NK-92 treated with Interleukin-12 subunit alpha and Interleukin-12 subunit beta, amount 100 ng/mL, for 24 hours (cell line): ENCODE data around the gene ANO8.
"Not testable (repeated sequence)": the region's sequence is repeated elsewhere in the genome, so short reads cannot be mapped to it uniquely, and the experiment has no call there.

Experiments used
- DNase-seq: peaks from one replicate; lab custom pipeline; 2025; lab: John Stamatoyannopoulos, UW

ANO8 gene

GRCh38 chr19:17334414-17335409 lies at the start of gene ANO8:
Gene ANO8, minus strand, starts transcription at chr19:17334855. Its CDS starts 185 bp downstream, at chr19:17334670.
- peak; percentile 91 for DNase-seq

- no peak for DNase-seq
Observed at GRCh38 chr19:17380426-17381138, 45.9 kb upstream of the ANO8 start.

- DNase-seq = no peak
Observed at GRCh38 chr19:17379221-17379631, 44.6 kb upstream of the ANO8 start.

- DNase-seq = no peak
Observed at GRCh38 chr19:17378271-17378670, 43.6 kb upstream of the ANO8 start.

- no peak for DNase-seq
Observed at GRCh38 chr19:17376935-17377600, 42.4 kb upstream of the ANO8 start, which contains the start of gene PLVAP. Gene PLVAP, minus strand, starts transcription at chr19:17377342. Its CDS starts 54 bp downstream, at chr19:17377288.

GRCh38 chr19:17370026-17370587 lies 35.5 kb upstream of the ANO8 start:
- no peak for DNase-seq

- no peak for DNase-seq
Observed at GRCh38 chr19:17365361-17365760, 30.7 kb upstream of the ANO8 start.

GRCh38 chr19:17363852-17364605 lies 29.4 kb upstream of the ANO8 start:
- not testable (repeated sequence) for DNase-seq

GRCh38 chr19:17359905-17360800 lies 25.5 kb upstream of the ANO8 start:
- DNase-seq = no peak

GRCh38 chr19:17358395-17358794 lies 23.7 kb upstream of the ANO8 start:
- no peak for DNase-seq

- no peak for DNase-seq
Observed at GRCh38 chr19:17357724-17358123, 23.1 kb upstream of the ANO8 start.

GRCh38 chr19:17357078-17357666 lies 22.5 kb upstream of the ANO8 start:
- DNase-seq = no peak

GRCh38 chr19:17353386-17353785 lies 18.7 kb upstream of the ANO8 start:
- no peak for DNase-seq

GRCh38 chr19:17352608-17353280 lies 18.1 kb upstream of the ANO8 start:
- DNase-seq = no peak

GRCh38 chr19:17351815-17352435 lies 17.3 kb upstream of the ANO8 start:
- DNase-seq = no peak

- DNase-seq = no peak
Observed at GRCh38 chr19:17348700-17349099, 14.0 kb upstream of the ANO8 start.

GRCh38 chr19:17347877-17348276 lies 13.2 kb upstream of the ANO8 start:
- no peak for DNase-seq

GRCh38 chr19:17347361-17347760 lies 12.7 kb upstream of the ANO8 start:
- DNase-seq = no peak
